Uterus (tissue), 4 donors: ENCODE measurements around the gene THEMIS2. TPM values are rescaled to one million over a fixed set of nuclear protein-coding genes. Genes with fewer than 3 reads are reported as not detected.

Experiments used
- DNase-seq, 2 donors: peaks; one replicate each; pipeline ENCODE4 v3.0.0-alpha.2; 2019 to 2020
- H3K27ac ChIP-seq, 2 donors: fragments of 200-600 bp; sonication (generic); 1 replicate in 1 of 2; 2 replicates in 1 of 2; pipeline ENCODE4 v1.5.1; 2016 to 2018
- H3K27me3 ChIP-seq, 2 donors: fragments of 200-600 bp; sonication (generic); one replicate each; pipeline ENCODE4 v1.5.1; 2018 to 2019; ENCODE audit warnings: control low read depth in 1 of 2
- H3K36me3 ChIP-seq, 2 donors: fragments of 200-600 bp; sonication (generic); one replicate each; pipeline ENCODE4 v1.5.1; 2019; ENCODE audit warnings: control low read depth in 1 of 2
- H3K4me1 ChIP-seq, 2 donors: fragments of 200-600 bp; sonication (generic); one replicate each; pipeline ENCODE4 v1.5.1; 2018 to 2019; ENCODE audit warnings: control low read depth in 1 of 2
- H3K4me3 ChIP-seq, 2 donors: fragments of 200-600 bp; sonication (generic); 1 replicate in 1 of 2; 2 replicates in 1 of 2; pipeline ENCODE4 v1.5.1; 2018 to 2019; ENCODE audit warnings: mild to moderate bottlenecking in 1 of 2
- H3K9me3 ChIP-seq, 2 donors: fragments of 200-600 bp; sonication (generic); one replicate each; pipeline ENCODE4 v1.5.1; 2019; ENCODE audit warnings: control low read depth in 1 of 2
- POLR2A ChIP-seq, 2 donors: fragments of 450-650 bp; IDR thresholded peaks; one replicate each; pipeline ENCODE4 v1.6.1; 2016; ENCODE audit warnings: antibody characterized with exemption in 2 of 2, mild to moderate bottlenecking in 1 of 2, moderate library complexity in 1 of 2
- intact Hi-C: fragments of 100-400 bp; cut with DNase I; formaldehyde crosslinking; loops from one replicate; pipeline ENCODE4 v1.15.1; 2023; ENCODE audit warnings: low total_unique reads
- total RNA-seq, 4 donors: library from RNA; depleted of rRNA in 3 of 4; stranded (reverse); fragments of >200 nt in 3 of 4; gene quantifications; one replicate each; pipeline versions ENCODE4 v1.1.0 to v1.2.4, GENCODE V29; 2014 to 2023
- TF ChIP-seq, protein P1 (sequence below), 4 experiments: fragments of 200-600 bp in 2 of 4; fragments of 450-650 bp in 2 of 4; sonication (generic) in 2 of 4; IDR thresholded peaks; one replicate each; pipeline ENCODE4 v1.5.1; 2016 to 2019; ENCODE audit warnings: antibody characterized with exemption in 4 of 4, mild to moderate bottlenecking in 2 of 4, moderate library complexity in 1 of 4
- donor health status: DM: yes; HTN: yes; CAD: no.

THEMIS2 gene
- total RNA-seq, 4 donors from 2014 or later = 5.1 to 28.9 (median 15.8) TPM

DNA sequence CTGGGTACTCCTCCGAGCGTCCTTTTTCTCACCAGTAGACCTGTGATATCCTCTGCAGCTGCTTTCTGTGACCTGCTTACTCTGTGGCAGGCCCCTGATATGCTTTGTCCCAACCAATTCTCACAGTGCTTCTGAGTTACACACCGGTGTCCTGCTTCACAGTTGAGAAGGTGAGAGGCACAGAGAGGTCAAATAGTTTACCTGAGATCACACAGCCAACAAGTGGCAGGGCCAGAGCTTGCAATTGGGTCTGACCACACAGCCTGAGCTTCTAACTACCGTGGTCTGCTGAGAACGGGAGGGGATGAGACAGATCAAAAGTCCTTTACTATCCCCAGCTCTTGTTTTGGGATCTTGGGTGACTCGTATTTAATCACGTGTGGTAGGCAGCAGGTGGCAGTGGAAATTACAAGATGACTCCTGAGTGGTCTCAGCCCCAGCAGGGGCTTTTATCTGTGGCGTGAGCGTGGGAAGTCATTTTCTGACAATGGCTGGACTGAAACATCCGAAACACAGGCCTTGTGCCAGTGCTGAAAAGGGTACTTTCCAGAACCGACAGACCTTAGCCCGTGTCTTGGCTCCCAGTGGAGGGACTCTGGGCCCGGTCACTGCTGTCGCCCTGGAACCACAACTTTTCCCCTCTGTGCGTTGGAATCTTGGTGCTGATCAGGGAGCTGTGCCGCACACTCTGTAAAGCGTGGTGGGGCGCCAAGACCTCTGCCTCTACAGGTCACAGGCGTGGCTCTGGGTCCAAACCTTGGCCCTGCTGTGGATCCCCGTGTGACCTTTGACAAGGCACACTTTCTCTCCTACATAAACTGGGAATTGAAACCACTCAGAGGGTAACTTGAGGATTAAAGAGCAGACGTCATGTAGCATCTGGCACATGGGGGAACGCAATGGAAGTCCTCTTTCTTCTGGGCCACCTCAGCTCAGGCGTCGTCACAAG lies 11.9 kb downstream of the THEMIS2 start:
- Histone ChIP-seq H3K4me1 (no peaks in the 10 kb centered on the region), H3K4me3 (no peak overlapping the region), H3K36me3 (no peaks in the 10 kb centered on the region), H3K27me3 (no peaks in the 10 kb centered on the region), H3K27ac (no peak overlapping the region), H3K9me3 (no peaks in the 10 kb centered on the region)
- TF ChIP-seq POLR2A (IDR thresholded peaks at IDR 0.05) = no peak
- TF ChIP-seq, protein P1, sequence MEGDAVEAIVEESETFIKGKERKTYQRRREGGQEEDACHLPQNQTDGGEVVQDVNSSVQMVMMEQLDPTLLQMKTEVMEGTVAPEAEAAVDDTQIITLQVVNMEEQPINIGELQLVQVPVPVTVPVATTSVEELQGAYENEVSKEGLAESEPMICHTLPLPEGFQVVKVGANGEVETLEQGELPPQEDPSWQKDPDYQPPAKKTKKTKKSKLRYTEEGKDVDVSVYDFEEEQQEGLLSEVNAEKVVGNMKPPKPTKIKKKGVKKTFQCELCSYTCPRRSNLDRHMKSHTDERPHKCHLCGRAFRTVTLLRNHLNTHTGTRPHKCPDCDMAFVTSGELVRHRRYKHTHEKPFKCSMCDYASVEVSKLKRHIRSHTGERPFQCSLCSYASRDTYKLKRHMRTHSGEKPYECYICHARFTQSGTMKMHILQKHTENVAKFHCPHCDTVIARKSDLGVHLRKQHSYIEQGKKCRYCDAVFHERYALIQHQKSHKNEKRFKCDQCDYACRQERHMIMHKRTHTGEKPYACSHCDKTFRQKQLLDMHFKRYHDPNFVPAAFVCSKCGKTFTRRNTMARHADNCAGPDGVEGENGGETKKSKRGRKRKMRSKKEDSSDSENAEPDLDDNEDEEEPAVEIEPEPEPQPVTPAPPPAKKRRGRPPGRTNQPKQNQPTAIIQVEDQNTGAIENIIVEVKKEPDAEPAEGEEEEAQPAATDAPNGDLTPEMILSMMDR (IDR thresholded peaks at IDR 0.05) = no peak
- DNase-seq = no peak
- intact Hi-C loops = no loop called here

DNA sequence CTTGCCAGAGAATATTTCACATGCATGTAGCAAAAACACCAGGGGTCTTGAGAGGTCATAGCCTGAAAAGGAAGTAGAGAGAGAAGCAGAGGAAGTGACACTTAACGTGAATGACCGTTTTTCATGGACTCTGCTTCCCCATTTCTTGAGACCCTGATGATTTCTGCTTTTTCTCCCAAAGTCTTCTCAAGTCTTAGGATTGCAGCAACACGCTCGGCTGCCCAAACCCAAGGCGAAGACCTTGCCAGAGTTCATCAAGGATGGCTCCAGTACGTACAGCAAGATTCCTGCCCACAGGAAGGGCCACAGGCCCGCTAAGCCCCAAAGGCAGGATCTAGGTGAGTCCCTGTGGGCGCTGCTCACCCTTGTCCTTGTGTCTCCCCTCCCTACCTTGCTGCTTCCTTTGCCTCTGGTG lies 12.8 kb downstream of the THEMIS2 start:
- no peaks in the 10 kb centered on the region for H3K4me1 ChIP-seq
- H3K27me3 ChIP-seq = no peaks in the 10 kb centered on the region
- no peak for TF ChIP-seq POLR2A (IDR thresholded peaks at IDR 0.05)
- TF ChIP-seq, protein P1 (IDR thresholded peaks at IDR 0.05) = no peak
- no peaks in the 10 kb centered on the region for H3K9me3 ChIP-seq
- H3K27ac ChIP-seq = peak overlapping the region in 1 of 2 donors; percentile 20
- H3K4me3 ChIP-seq = no peak overlapping the region
- intact Hi-C loops = no loop called here
- DNase-seq = no peak
- H3K36me3 ChIP-seq = no peaks in the 10 kb centered on the region

DNA sequence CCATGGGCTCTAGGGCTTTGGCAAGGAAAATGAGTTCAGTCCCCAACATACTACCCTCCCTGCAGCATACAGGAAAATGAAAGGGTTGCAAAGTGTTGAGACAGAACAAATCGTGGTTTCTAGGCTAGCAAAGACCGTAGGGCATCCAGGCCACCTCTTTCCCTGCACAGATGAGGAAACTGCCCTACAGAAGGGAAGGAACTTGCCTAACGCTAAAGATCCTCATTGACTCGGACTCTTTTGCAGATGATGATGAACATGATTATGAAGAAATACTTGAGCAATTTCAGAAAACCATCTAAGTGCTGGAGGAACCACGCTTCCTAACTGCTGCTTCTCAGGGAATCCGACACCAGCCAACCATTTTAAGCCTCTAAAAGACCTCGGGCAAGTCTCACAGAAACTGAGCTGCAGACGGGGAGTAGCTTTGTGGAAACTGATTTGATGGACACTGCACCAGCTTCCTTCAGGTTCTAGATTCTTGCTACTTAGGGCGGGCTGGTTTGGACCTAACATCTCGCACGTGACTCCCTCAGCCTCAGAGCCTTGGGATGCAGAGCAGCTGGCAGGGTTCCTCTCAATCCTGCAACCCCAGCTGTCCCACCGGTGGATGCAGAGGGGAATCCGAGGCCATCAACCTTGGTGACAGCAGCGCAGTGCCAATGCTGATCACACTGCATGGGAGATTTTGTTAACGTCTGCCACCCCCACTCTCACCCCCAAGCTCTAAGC lies 13.4 kb downstream of the THEMIS2 start:
- intact Hi-C loops = no loop called here
- no peaks in the 10 kb centered on the region for H3K36me3 ChIP-seq
- H3K4me1 ChIP-seq = no peaks in the 10 kb centered on the region
- H3K27ac ChIP-seq = no peak overlapping the region
- no peak for DNase-seq
- no peak for TF ChIP-seq POLR2A (IDR thresholded peaks at IDR 0.05)
- TF ChIP-seq, protein P1 (IDR thresholded peaks at IDR 0.05) = no peak
- H3K27me3 ChIP-seq = no peaks in the 10 kb centered on the region
- no peaks in the 10 kb centered on the region for H3K9me3 ChIP-seq
- no peak overlapping the region for H3K4me3 ChIP-seq

DNA sequence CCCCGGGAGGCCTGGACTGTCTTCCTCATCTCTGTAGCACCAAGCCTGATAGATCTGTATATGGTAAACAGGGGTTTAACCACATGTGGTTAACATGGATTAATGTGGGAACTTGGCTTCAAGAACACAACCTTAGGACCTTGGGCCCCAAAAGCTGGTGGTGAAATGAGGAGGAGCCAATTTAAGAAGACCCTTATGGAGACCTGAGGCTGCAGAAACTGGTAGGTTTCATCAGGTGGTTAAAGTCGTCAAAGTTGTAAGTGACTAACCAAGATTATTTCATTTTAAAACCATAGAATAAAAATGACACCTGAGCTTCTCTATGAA lies 14.0 kb downstream of the THEMIS2 start:
- no peak overlapping the region for H3K4me3 ChIP-seq
- H3K36me3 ChIP-seq = no peaks in the 10 kb centered on the region
- no peak for TF ChIP-seq POLR2A (IDR thresholded peaks at IDR 0.05)
- TF ChIP-seq, protein P1 (IDR thresholded peaks at IDR 0.05) = no peak
- H3K4me1 ChIP-seq = no peaks in the 10 kb centered on the region
- H3K27me3 ChIP-seq = no peaks in the 10 kb centered on the region
- intact Hi-C loops = no loop called here
- no peak overlapping the region for H3K27ac ChIP-seq
- no peaks in the 10 kb centered on the region for H3K9me3 ChIP-seq
- DNase-seq = no peak

DNA sequence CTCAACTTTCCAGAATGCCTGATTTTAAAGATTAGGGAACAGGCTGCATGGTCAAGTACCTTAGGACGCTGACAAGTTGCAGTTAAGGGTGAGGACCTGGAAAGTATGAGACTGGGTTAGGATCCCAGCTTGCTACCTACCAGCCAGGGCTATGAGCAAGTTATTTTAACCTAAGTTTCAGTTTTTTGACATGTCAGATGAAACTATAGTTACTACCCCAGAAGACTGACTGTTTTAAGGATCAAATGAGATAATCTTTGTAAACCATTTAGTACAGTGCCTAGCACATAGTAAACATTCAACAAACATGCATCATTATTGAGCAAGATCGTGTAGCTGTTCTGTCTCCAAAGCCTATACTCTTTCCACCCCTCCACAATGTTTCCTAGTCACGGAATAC lies 14.4 kb downstream of the THEMIS2 start:
- intact Hi-C loops = no loop called here
- no peak overlapping the region for H3K27ac ChIP-seq
- no peak for TF ChIP-seq POLR2A (IDR thresholded peaks at IDR 0.05)
- TF ChIP-seq, protein P1 (IDR thresholded peaks at IDR 0.05) = no peak
- no peaks in the 10 kb centered on the region for H3K9me3 ChIP-seq
- DNase-seq = no peak
- H3K4me1 ChIP-seq = no peaks in the 10 kb centered on the region
- H3K36me3 ChIP-seq = no peaks in the 10 kb centered on the region
- no peaks in the 10 kb centered on the region for H3K27me3 ChIP-seq
- no peak overlapping the region for H3K4me3 ChIP-seq
